OCI-LY3 (cell line): ENCODE data around the gene FBXO47.

Experiments
- EZH2phosphoT487 ChIP-seq: fragments of 200-600 bp; shearing (Covaris generic); IDR thresholded peaks from 2 replicates; pipeline ENCODE4 v1.6.1; 2018; ENCODE audit warnings: antibody characterized with exemption, mixed run types, low read depth
- TF ChIP-seq, protein P1 (sequence below): fragments of 200-600, 300-600 bp; sonication (generic); IDR thresholded peaks from 2 replicates; pipeline ENCODE4 v1.5.1; 2014; ENCODE audit warnings: antibody characterized with exemption, low read length, low read depth

DNA sequence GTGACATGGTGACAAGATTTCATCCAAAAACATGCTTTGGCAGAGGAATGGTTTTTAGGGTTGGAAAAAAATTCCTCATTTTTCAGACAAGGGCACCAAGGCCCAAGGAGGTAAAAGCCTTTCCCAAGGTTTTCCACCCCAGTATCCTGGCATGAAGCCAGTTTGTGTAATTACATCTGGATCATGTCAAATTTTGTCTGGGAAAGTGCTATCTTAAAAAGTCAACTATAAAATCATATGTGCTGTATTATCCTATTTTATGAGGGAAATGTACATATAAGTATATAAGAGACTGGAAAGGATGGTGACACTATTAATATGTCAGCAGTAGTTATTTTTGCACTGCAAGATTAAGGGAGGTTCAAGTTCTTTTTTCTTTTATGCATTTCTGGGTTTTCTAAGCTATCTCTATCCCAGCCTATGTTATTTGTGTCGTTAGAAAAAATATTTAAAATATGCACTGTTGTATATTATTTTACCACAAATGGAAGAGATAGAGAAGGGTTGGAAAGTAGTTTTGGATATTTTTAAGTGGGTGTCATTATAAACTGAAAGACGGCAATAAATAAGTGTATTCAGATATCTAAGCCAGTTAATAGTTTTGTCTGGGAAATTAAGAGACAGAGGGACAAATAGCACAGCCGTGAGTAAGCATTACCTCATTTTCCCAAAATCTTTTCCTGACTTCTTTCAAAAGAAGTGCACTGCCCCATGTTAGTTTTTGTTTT is 13.5 kb upstream of the FBXO47 start:
- TF ChIP-seq, protein P1, sequence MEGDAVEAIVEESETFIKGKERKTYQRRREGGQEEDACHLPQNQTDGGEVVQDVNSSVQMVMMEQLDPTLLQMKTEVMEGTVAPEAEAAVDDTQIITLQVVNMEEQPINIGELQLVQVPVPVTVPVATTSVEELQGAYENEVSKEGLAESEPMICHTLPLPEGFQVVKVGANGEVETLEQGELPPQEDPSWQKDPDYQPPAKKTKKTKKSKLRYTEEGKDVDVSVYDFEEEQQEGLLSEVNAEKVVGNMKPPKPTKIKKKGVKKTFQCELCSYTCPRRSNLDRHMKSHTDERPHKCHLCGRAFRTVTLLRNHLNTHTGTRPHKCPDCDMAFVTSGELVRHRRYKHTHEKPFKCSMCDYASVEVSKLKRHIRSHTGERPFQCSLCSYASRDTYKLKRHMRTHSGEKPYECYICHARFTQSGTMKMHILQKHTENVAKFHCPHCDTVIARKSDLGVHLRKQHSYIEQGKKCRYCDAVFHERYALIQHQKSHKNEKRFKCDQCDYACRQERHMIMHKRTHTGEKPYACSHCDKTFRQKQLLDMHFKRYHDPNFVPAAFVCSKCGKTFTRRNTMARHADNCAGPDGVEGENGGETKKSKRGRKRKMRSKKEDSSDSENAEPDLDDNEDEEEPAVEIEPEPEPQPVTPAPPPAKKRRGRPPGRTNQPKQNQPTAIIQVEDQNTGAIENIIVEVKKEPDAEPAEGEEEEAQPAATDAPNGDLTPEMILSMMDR = no peak
- no peak for TF ChIP-seq EZH2phosphoT487
